IMR-90 (cell line): ENCODE results near the gene CYB5B. TPM values are rescaled to one million over a fixed set of nuclear protein-coding genes. Genes with fewer than 3 reads are reported as not detected.
A peak's percentile ranks its signal among the peaks of the same experiment; 100 is the strongest.
"Not testable (repeated sequence)": the region's sequence is repeated elsewhere in the genome, so short reads cannot be mapped to it uniquely, and the experiment has no call there.

ENCODE experiments used
- ATAC-seq: fragments of 200-7000 bp; cut with Tn5 transposase; 2 replicates; pipeline ENCODE4 v1.9.1; 2020; ENCODE audit warnings: low read depth, mild to moderate bottlenecking, moderate library complexity
- BruUV-seq: library from RNA; stranded (reverse); fragments of 400-500 nt; replicated peaks from 2 replicates; lab custom pipeline; 2021; lab: Mats Ljungman, UMichigan
- CTCF ChIA-PET: fragments of 300-600 bp; formaldehyde crosslinking; extraction: SDS; loops from one replicate; lab custom pipeline; 2021; ENCODE audit warnings: antibody characterized with exemption; lab: Yijun Ruan, JAX
- POLR2A ChIA-PET: fragments of 300-600 bp; sonication (Branson Sonifier 250); formaldehyde crosslinking; loops from one replicate; lab custom pipeline; 2022; ENCODE audit warnings: antibody characterized with exemption; ENCODE audit not compliant: unreplicated experiment; lab: Charles Lee
- DNase-seq: peaks from one replicate; pipeline ENCODE4 v3.0.0; 2013
- H2AFZ ChIP-seq: replicated peaks from 2 replicates; pipeline ENCODE3; 2013; ENCODE audit warnings: low read length, mild to moderate bottlenecking; ENCODE audit not compliant: poor library complexity
- H2AK5ac ChIP-seq: 2 replicates; pipeline ENCODE4 v1.6.1; 2013; ENCODE audit warnings: low read depth, low read length, inconsistent platforms
- H2AK9ac ChIP-seq: replicated peaks from 2 replicates; pipeline ENCODE3; 2013; ENCODE audit warnings: mild to moderate bottlenecking, low read depth, low read length, moderate library complexity; ENCODE audit not compliant: poor library complexity
- H2BK120ac ChIP-seq: 2 replicates; pipeline ENCODE4 v1.6.1; 2013; ENCODE audit warnings: low read depth, low read length, inconsistent platforms
- H2BK15ac ChIP-seq: 3 replicates; pipeline ENCODE4 v1.6.1; 2013; ENCODE audit warnings: low read depth, low read length, inconsistent platforms
- H2BK20ac ChIP-seq: 2 replicates; pipeline ENCODE4 v1.6.1; 2013; ENCODE audit warnings: low read depth, mild to moderate bottlenecking, inconsistent platforms, low read length, moderate library complexity
- H2BK5ac ChIP-seq: 2 replicates; pipeline ENCODE4 v1.6.1; 2013; ENCODE audit warnings: mild to moderate bottlenecking, low read depth, low read length, inconsistent platforms; ENCODE audit not compliant: poor library complexity, severe bottlenecking
- H3K14ac ChIP-seq: replicated peaks from 2 replicates; pipeline ENCODE4 v1.6.1; 2013; ENCODE audit warnings: low read depth, low read length, inconsistent platforms
- H3K18ac ChIP-seq: 2 replicates; pipeline ENCODE4 v1.6.1; 2013; ENCODE audit warnings: low read depth, low read length, control low read depth
- H3K23ac ChIP-seq: 2 replicates; pipeline ENCODE4 v1.6.1; 2013; ENCODE audit warnings: low read depth, low read length, inconsistent platforms
- H3K27ac ChIP-seq: 2 replicates; pipeline ENCODE4 v1.5.1; 2013; ENCODE audit warnings: mild to moderate bottlenecking, control low read depth, low read length; ENCODE audit not compliant: insufficient read depth
- H3K27me3 ChIP-seq: 2 replicates; pipeline ENCODE4 v1.6.1; 2013; ENCODE audit warnings: low read length; ENCODE audit not compliant: control insufficient read depth, insufficient read depth
- H3K36me3 ChIP-seq: 2 replicates; pipeline ENCODE4 v1.6.1; 2013; ENCODE audit warnings: low read length, mixed read lengths; ENCODE audit not compliant: control insufficient read depth, insufficient read depth
- H3K4ac ChIP-seq: 2 replicates; pipeline ENCODE4 v1.6.1; 2013; ENCODE audit warnings: low read depth, low read length, inconsistent platforms
- H3K4me1 ChIP-seq: 2 replicates; pipeline ENCODE4 v1.6.1; 2013; ENCODE audit warnings: low read length, mixed read lengths; ENCODE audit not compliant: control insufficient read depth, insufficient read depth
- H3K4me2 ChIP-seq: 2 replicates; pipeline ENCODE4 v1.6.1; 2013; ENCODE audit warnings: low read depth, mild to moderate bottlenecking, control low read depth, low read length, moderate library complexity
- H3K4me3 ChIP-seq: 2 replicates; pipeline ENCODE4 v1.5.1; 2013; ENCODE audit warnings: low read depth, mild to moderate bottlenecking, control low read depth, low read length, moderate library complexity; ENCODE audit not compliant: insufficient read depth
- H3K56ac ChIP-seq: 2 replicates; pipeline ENCODE4 v1.6.1; 2013; ENCODE audit warnings: low read length, inconsistent platforms; ENCODE audit not compliant: insufficient read depth; ENCODE audit errors: extremely low read depth
- H3K79me1 ChIP-seq, 2 experiments: 2 replicates each; pipeline ENCODE4 v1.6.1; 2013; ENCODE audit warnings: low read length in 2 of 2, inconsistent platforms in 1 of 2, low read depth in 1 of 2
- H3K9ac ChIP-seq: 2 replicates; pipeline ENCODE4 v1.6.1; 2013; ENCODE audit warnings: low read depth, low read length, control low read depth
- H3K9me1 ChIP-seq: 2 replicates; pipeline ENCODE4 v1.6.1; 2013; ENCODE audit warnings: low read length, inconsistent platforms; ENCODE audit not compliant: insufficient read depth
- H3K9me3 ChIP-seq: 2 replicates; pipeline ENCODE4 v1.6.1; 2013; ENCODE audit warnings: low read length; ENCODE audit not compliant: control insufficient read depth, insufficient read depth
- H4K20me1 ChIP-seq: 2 replicates; pipeline ENCODE4 v1.6.1; 2013; ENCODE audit warnings: low read length, inconsistent platforms; ENCODE audit not compliant: insufficient read depth
- H4K5ac ChIP-seq: 2 replicates; pipeline ENCODE4 v1.6.1; 2013; ENCODE audit warnings: mild to moderate bottlenecking, low read depth, low read length, control low read depth
- H4K8ac ChIP-seq, 2 experiments: 2 replicates each; pipeline ENCODE4 v1.6.1; 2013; ENCODE audit warnings: low read depth in 2 of 2, low read length in 2 of 2, control low read depth in 1 of 2, inconsistent platforms in 1 of 2
- H4K91ac ChIP-seq: 2 replicates; pipeline ENCODE4 v1.6.1; 2013; ENCODE audit warnings: low read depth, low read length, inconsistent platforms; ENCODE audit not compliant: insufficient read depth
- CHD1 ChIP-seq: IDR thresholded peaks from 2 replicates; pipeline ENCODE4 v1.6.1; 2012; ENCODE audit warnings: low read depth, low read length, improper control_type of control experiment
- FOS ChIP-seq: fragments of 150-350 bp; IDR thresholded peaks from 2 replicates; pipeline ENCODE4 v1.6.1; 2016; ENCODE audit warnings: low read depth, low read length
- MAFK ChIP-seq: IDR thresholded peaks from 2 replicates; pipeline ENCODE4 v1.6.1; 2012; ENCODE audit warnings: low read depth, low read length, improper control_type of control experiment
- MXI1 ChIP-seq: IDR thresholded peaks from 2 replicates; pipeline ENCODE4 v1.6.1; 2012; ENCODE audit warnings: low read depth, mild to moderate bottlenecking, low read length, moderate library complexity, borderline replicate concordance
- NFE2L2 ChIP-seq: fragments of 150-350 bp; IDR thresholded peaks from 2 replicates; pipeline ENCODE4 v1.6.1; 2016; ENCODE audit warnings: low read depth, mild to moderate bottlenecking, low read length
- SMC3 ChIP-seq: fragments of 150-350 bp; IDR thresholded peaks from 2 replicates; pipeline ENCODE4 v1.6.1; 2016; ENCODE audit warnings: low read depth, mild to moderate bottlenecking, antibody characterized with exemption, low read length, moderate library complexity
- WGBS, 2 experiments: methylation state at CpG; one replicate each; pipeline versions ENCODE4 v1.1.5 to v1.1.7; 2013; ENCODE audit warnings: missing lambda C conversion rate in 2 of 2; ENCODE audit not compliant: insufficient read length in 1 of 2; ENCODE audit errors: extremely low coverage in 2 of 2; 5-methylcytosine and 5-hydroxymethylcytosine counted together
- dilution Hi-C: fragments of 300-500 bp; cut with HindIII; formaldehyde crosslinking; loops from one replicate; pipeline ENCODE4 v1.14.3; 2018; ENCODE audit warnings: low sequenced_read_pairs; ENCODE audit not compliant: unreplicated experiment
- in situ Hi-C: fragments of 300-500 bp; cut with MboI; formaldehyde crosslinking; loops from 3 replicates; pipeline ENCODE4 v1.14.3; 2019; ENCODE audit warnings: low sequenced_read_pairs, inconsistent platforms, mixed read lengths
- intact Hi-C: fragments of 100-400 bp; cut with micrococcal nuclease; formaldehyde crosslinking; loops from 2 replicates; pipeline ENCODE4 v1.10.0; 2022
- polyA plus RNA-seq, 3 experiments: library from polyadenylated mRNA; depleted of rRNA; stranded (reverse); fragments of >200 nt; gene quantifications; 2 replicates each; pipeline ENCODE4 v1.2.3, GENCODE V29; 2012; ENCODE audit warnings: low replicate concordance in 1 of 3
- total RNA-seq: library from RNA; depleted of rRNA; stranded (reverse); fragments of >200 nt; gene quantifications from 2 replicates; pipeline ENCODE4 v1.2.3, GENCODE V29; 2012

The CYB5B gene
- total and polyA plus RNA-seq, 2 of the 4 experiments (the other 2 are of a cell fraction) = 100 to 102 TPM

DNA sequence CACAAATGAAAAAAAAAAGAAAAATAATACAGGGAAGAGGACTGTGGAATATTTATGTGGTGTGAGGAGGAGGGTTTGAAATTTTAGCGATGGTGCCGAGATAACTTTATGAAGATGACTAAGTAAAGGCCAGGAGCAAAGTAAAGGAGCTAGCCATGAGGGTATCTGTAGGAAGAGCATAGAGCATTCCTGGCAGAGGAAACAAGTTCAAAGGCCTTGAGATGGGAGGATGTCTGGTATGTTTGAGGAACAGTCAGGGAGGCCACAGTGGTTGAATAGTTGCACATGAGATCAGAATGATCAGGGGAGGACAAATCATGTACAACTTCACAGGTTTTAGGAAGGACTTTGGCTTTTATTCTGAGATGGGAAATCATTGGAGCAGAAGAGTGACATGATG, 4.2 kb downstream of the CYB5B start (continued):
- TF ChIP-seq FOS (no peak), CHD1 (no peak), MXI1 (no peak), SMC3 (no peak), NFE2L2 (no peak)

DNA sequence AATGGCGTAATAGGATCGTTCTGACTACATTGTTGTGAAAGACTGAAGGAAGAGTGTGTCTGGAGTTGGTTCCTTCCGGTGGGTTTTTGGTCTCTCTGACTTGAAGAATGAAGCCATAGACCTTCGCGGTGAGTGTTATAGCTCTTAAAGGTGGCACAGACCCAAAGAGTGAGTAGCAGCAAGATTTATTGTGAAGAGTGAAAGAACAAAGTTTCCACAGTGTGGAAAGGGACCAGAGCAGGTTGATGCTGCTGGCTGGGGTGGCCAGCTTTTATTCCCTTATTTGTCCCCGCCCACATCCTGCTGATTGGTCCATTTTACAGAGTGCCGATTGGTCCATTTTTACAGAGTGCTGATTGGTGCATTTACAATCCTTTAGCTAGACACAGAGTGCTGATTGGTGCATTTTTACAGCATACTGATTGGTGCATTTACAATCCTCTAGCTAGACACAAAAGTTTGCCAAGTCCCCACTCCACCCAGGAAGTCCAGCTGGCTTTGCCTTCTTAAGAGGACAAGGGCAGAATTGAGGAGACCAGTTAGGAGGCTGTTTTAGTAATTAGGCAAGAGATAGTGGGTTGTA, 4.7 kb downstream of the CYB5B start:
- H4K20me1 ChIP-seq, H2AK5ac ChIP-seq, CTCF ChIA-PET, H2BK15ac ChIP-seq, H3K4me1 ChIP-seq, H3K56ac ChIP-seq, H2AK9ac ChIP-seq, dilution Hi-C loops, H2BK20ac ChIP-seq, in situ Hi-C loops, H3K4me3 ChIP-seq, H3K27me3 ChIP-seq, BruUV-seq, intact Hi-C loops, H4K91ac ChIP-seq, H3K9me1 ChIP-seq, DNase-seq, H3K27ac ChIP-seq, H3K4me2 ChIP-seq, H4K8ac ChIP-seq, H3K23ac ChIP-seq, H3K9me3 ChIP-seq, H2BK5ac ChIP-seq, H2AFZ ChIP-seq, H3K18ac ChIP-seq, H2BK120ac ChIP-seq, H3K14ac ChIP-seq, H3K4ac ChIP-seq, H4K5ac ChIP-seq, ATAC-seq, H3K9ac ChIP-seq: not testable (repeated sequence)
- TF ChIP-seq MAFK = peak; percentile 36; the same call in 1 of the 2 replicates
- Histone ChIP-seq H3K79me1 (peaks cover 30 to 61% of the 10 kb centered on the region in 2 experiments), H3K36me3 (peaks cover 27% of the 10 kb centered on the region)
- POLR2A ChIA-PET = interaction anchor here (0.6 kb wide), 1 partner anchor 14 kb away, joined by 3 read pairs; no protein-coding TSS in a partner anchor
- 100% methylated on average over 5 of the region's 7 CpGs; no CpG with 5 or more reads in 1 of the 2 experiments for whole genome bisulfite sequencing, 2 experiments
